Upper lobe of left lung (tissue), 6 donors: ENCODE data around the gene SHLD1. TPM values are rescaled to one million over a fixed set of nuclear protein-coding genes. Genes with fewer than 3 reads are reported as not detected.

Experiments used
- ATAC-seq, 2 donors: fragments of 200-7000 bp; cut with Tn5 transposase; one replicate each; pipeline ENCODE4 v1.9.1; 2022; ENCODE audit warnings: mild to moderate bottlenecking in 2 of 2, moderate library complexity in 2 of 2; ENCODE audit not compliant: low FRiP score in 2 of 2
- DNase-seq, 2 donors: peaks; one replicate each; pipeline ENCODE4 v3.0.0-alpha.2; 2019 to 2020
- H3K27ac ChIP-seq, 4 donors: fragments of 200-600 bp; sonication (generic); one replicate each; pipeline ENCODE4 v1.5.1; 2016 to 2019
- H3K27me3 ChIP-seq, 4 donors: fragments of 200-600 bp; sonication (generic); one replicate each; pipeline ENCODE4 v1.5.1; 2017 to 2019
- H3K36me3 ChIP-seq, 4 donors: fragments of 200-600 bp; sonication (generic); one replicate each; pipeline ENCODE4 v1.5.1; 2016 to 2019
- H3K4me1 ChIP-seq, 4 donors: fragments of 200-600 bp; sonication (generic); one replicate each; pipeline ENCODE4 v1.5.1; 2018 to 2019
- H3K4me3 ChIP-seq, 4 donors: fragments of 200-600 bp; sonication (generic); one replicate each; pipeline ENCODE4 v1.5.1; 2017 to 2019; ENCODE audit warnings: mild to moderate bottlenecking in 2 of 4, moderate library complexity in 1 of 4
- H3K9me3 ChIP-seq, 4 donors: fragments of 200-600 bp; sonication (generic); one replicate each; pipeline ENCODE4 v1.5.1; 2018 to 2019
- CTCF ChIP-seq, 6 experiments: fragments of 450-650 bp in 4 of 6; fragments of 200-600 bp in 2 of 6; sonication (generic) in 2 of 6; IDR thresholded peaks; one replicate each; pipeline ENCODE4 v1.5.1; 2016 to 2019; ENCODE audit warnings: antibody characterized with exemption in 6 of 6
- EP300 ChIP-seq, 4 donors: sonication (generic); formaldehyde crosslinking; IDR thresholded peaks; one replicate each; pipeline ENCODE4 v1.5.1; 2017; ENCODE audit warnings: antibody characterized with exemption in 4 of 4, control low read depth in 2 of 4
- POLR2A ChIP-seq, 4 donors: fragments of 450-650 bp; IDR thresholded peaks; one replicate each; pipeline ENCODE4 v1.5.1; 2016 to 2017; ENCODE audit warnings: antibody characterized with exemption in 4 of 4, mild to moderate bottlenecking in 2 of 4
- POLR2AphosphoS5 ChIP-seq, 2 donors: sonication (generic); formaldehyde crosslinking; IDR thresholded peaks; one replicate each; pipeline ENCODE4 v1.5.1; 2017; ENCODE audit warnings: antibody characterized with exemption in 2 of 2
- WGBS, 2 donors: methylation state at CpG; one replicate each; pipeline ENCODE4 v1.1.5; 2017 to 2018; 5-methylcytosine and 5-hydroxymethylcytosine counted together
- total RNA-seq, 6 donors: library from RNA; depleted of rRNA in 4 of 6; stranded (reverse); fragments of >200 nt in 4 of 6; gene quantifications; one replicate each; pipeline versions ENCODE4 v1.1.0 to v1.2.1, GENCODE V29; 2016 to 2021
- donor health status: DM: no; HTN: no; CAD: no; lungs with moderate emphysema.
- donor health status: DM: no; HTN: yes; CAD: no; lungs with severe emphysema.

The SHLD1 gene
- total RNA-seq, 6 donors from 2014 or later = 3.1 to 5.6 (median 4.5) TPM

GRCh38 chr20:5833309-5833941 is 83.2 kb downstream of the SHLD1 start:
- H3K4me1 ChIP-seq = peaks cover 7 to 15% (median 11%) of the 10 kb centered on the region in 4 donors
- H3K27me3 ChIP-seq = no peaks in the 10 kb centered on the region
- TF ChIP-seq POLR2A (IDR thresholded peaks at IDR 0.05) = no peak
- TF ChIP-seq POLR2AphosphoS5 (IDR thresholded peaks at IDR 0.05) = no peak
- TF ChIP-seq CTCF (IDR thresholded peaks at IDR 0.05) = no peak
- no peak for TF ChIP-seq EP300 (IDR thresholded peaks at IDR 0.05)
- H3K9me3 ChIP-seq = no peaks in the 10 kb centered on the region
- WGBS, 2 donors = 92 to 96% methylated on average over 6 of the region's 6 CpGs
- no peaks in the 10 kb centered on the region for H3K36me3 ChIP-seq
- H3K4me3 ChIP-seq = no peak overlapping the region
- no peak for ATAC-seq
- no peak for DNase-seq
- no peak overlapping the region for H3K27ac ChIP-seq

- Histone ChIP-seq H3K9me3 (no peaks in the 10 kb centered on the region), H3K27me3 (no peaks in the 10 kb centered on the region), H3K4me3 (no peak overlapping the region), H3K4me1 (peaks cover 7 to 15% (median 11%) of the 10 kb centered on the region in 4 donors), H3K27ac (no peak overlapping the region), H3K36me3 (no peaks in the 10 kb centered on the region)
- ATAC-seq (no peak), DNase-seq (no peak)
- no peak for TF ChIP-seq POLR2AphosphoS5 (IDR thresholded peaks at IDR 0.05)
- no peak for TF ChIP-seq POLR2A (IDR thresholded peaks at IDR 0.05)
- no peak for TF ChIP-seq EP300 (IDR thresholded peaks at IDR 0.05)
- TF ChIP-seq CTCF (IDR thresholded peaks at IDR 0.05) = no peak
These were observed 84.3 kb downstream of the SHLD1 start for GRCh38 chr20:5834436-5835005.

GRCh38 chr20:5835321-5835821 is 85.2 kb downstream of the SHLD1 start:
- no peak for TF ChIP-seq CTCF (IDR thresholded peaks at IDR 0.05)
- no peak for TF ChIP-seq POLR2AphosphoS5 (IDR thresholded peaks at IDR 0.05)
- TF ChIP-seq POLR2A (IDR thresholded peaks at IDR 0.05) = no peak
- TF ChIP-seq EP300 (IDR thresholded peaks at IDR 0.05) = no peak
- no peaks in the 10 kb centered on the region for H3K27me3 ChIP-seq
- DNase-seq (no peak), ATAC-seq (peak in 1 of 2 donors; percentile 65)
- peak overlapping the region in 1 of 4 donors; percentile 7 for H3K27ac ChIP-seq
- H3K9me3 ChIP-seq = no peaks in the 10 kb centered on the region
- no peaks in the 10 kb centered on the region for H3K36me3 ChIP-seq
- no peak overlapping the region for H3K4me3 ChIP-seq
- 60 to 71% methylated on average over 2 of the region's 2 CpGs for WGBS, 2 donors
- H3K4me1 ChIP-seq = peaks cover 7 to 15% (median 11%) of the 10 kb centered on the region in 4 donors

GRCh38 chr20:5835871-5836270 is 85.7 kb downstream of the SHLD1 start:
- Histone ChIP-seq H3K27ac (peak overlapping the region in 1 of 4 donors; percentile 7), H3K4me3 (no peak overlapping the region), H3K9me3 (no peaks in the 10 kb centered on the region), H3K36me3 (no peaks in the 10 kb centered on the region), H3K4me1 (peaks cover 7 to 15% (median 11%) of the 10 kb centered on the region in 4 donors), H3K27me3 (no peaks in the 10 kb centered on the region)
- ATAC-seq (peak in 1 of 2 donors; percentile 60), DNase-seq (no peak)
- WGBS, 2 donors = 61 to 76% methylated on average over 4 of the region's 4 CpGs
- no peak for TF ChIP-seq POLR2A (IDR thresholded peaks at IDR 0.05)
- no peak for TF ChIP-seq EP300 (IDR thresholded peaks at IDR 0.05)
- no peak for TF ChIP-seq CTCF (IDR thresholded peaks at IDR 0.05)
- no peak for TF ChIP-seq POLR2AphosphoS5 (IDR thresholded peaks at IDR 0.05)
